ENCODE data around the gene DDX5.
A peak's percentile ranks its signal among the peaks of the same experiment; 100 is the strongest.

The DDX5 gene

GRCh38 chr17:64529221-64529620, 23.1 kb upstream of the DDX5 start:
- H3K9me3 Mint-ChIP-seq, result no peaks in the 10 kb centered on the region
- peaks cover 100% of the 10 kb centered on the region for H3K36me3 Mint-ChIP-seq
- H3K4me1 Mint-ChIP-seq, result peaks cover 10% of the 10 kb centered on the region
- ATAC-seq (no peak), DNase-seq (ENCODE audit: low spot score in 2 of 2) (no peak)
- no peak overlapping the region for H3K4me3 Mint-ChIP-seq
- peak overlapping the region; percentile 23 for H3K27ac Mint-ChIP-seq

GRCh38 chr17:64527914-64528313, 21.8 kb upstream of the DDX5 start:
- Mint-ChIP-seq H3K4me3 (no peak overlapping the region), H3K36me3 (peaks cover 100% of the 10 kb centered on the region), H3K9me3 (no peaks in the 10 kb centered on the region), H3K4me1 (no peaks in the 10 kb centered on the region), H3K27ac (peak overlapping the region; percentile 23)
- no peak for ATAC-seq
- no peak for DNase-seq (ENCODE audit: low spot score in 2 of 2)

DNA sequence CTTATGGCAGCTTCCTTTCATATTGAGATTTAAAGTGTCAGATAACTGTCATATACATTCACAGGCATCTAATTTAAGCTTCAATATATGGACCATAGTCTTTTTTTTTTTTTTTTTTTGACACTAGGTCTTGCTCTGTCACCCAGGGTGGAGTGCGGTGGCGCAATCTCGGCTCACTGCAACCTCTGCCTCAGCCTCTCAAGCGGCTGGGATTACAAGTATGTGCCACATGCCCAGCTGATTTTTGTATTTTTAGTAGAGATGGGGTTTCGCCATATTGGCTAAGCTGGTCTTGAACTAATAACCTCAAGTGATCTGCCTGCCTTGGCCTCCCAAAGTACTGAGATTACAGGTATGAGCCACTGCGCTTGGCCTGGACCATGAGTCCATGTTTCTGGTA, 14.3 kb upstream of the DDX5 start:
- DNase-seq (ENCODE audit: low spot score in 2 of 2) (no peak), ATAC-seq (no peak)
- no peak overlapping the region for H3K4me3 Mint-ChIP-seq
- peaks cover 7% of the 10 kb centered on the region for H3K4me1 Mint-ChIP-seq
- H3K27ac Mint-ChIP-seq, result no peak overlapping the region
- peaks cover 100% of the 10 kb centered on the region for H3K36me3 Mint-ChIP-seq
- no peaks in the 10 kb centered on the region for H3K9me3 Mint-ChIP-seq

GRCh38 chr17:64519601-64520000, 13.5 kb upstream of the DDX5 start:
- Mint-ChIP-seq H3K4me1 (peaks cover 14% of the 10 kb centered on the region), H3K4me3 (no peak overlapping the region), H3K9me3 (no peaks in the 10 kb centered on the region), H3K27ac (peak overlapping the region; percentile 37), H3K36me3 (peaks cover 100% of the 10 kb centered on the region)
- ATAC-seq, result no peak
- no peak for DNase-seq (ENCODE audit: low spot score in 2 of 2)

DNA sequence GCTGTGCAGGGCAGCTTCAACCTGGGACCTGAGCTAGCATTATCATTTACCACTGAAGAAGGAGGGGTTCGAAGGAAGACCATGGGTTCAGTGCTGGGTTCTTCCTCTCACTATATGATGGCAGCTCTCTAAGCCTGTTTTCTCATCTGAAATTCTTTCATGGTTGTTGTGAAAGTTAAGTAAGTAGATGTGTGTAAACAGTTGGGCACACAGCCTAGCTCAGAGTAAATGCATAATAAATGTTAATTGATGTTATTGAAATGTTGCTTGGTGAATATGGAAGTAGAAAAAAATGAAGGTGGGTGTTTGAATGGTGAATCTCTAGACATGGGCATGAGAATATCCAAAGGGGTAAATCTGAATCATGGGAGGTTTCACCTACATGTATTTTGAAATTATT, 9.7 kb upstream of the DDX5 start:
- no peak overlapping the region for H3K4me3 Mint-ChIP-seq
- H3K36me3 Mint-ChIP-seq, result peaks cover 100% of the 10 kb centered on the region
- ATAC-seq (no peak), DNase-seq (ENCODE audit: low spot score in 2 of 2) (no peak)
- H3K4me1 Mint-ChIP-seq, result peaks cover 14% of the 10 kb centered on the region
- H3K27ac Mint-ChIP-seq, result peak overlapping the region; percentile 46
- no peaks in the 10 kb centered on the region for H3K9me3 Mint-ChIP-seq

DNA sequence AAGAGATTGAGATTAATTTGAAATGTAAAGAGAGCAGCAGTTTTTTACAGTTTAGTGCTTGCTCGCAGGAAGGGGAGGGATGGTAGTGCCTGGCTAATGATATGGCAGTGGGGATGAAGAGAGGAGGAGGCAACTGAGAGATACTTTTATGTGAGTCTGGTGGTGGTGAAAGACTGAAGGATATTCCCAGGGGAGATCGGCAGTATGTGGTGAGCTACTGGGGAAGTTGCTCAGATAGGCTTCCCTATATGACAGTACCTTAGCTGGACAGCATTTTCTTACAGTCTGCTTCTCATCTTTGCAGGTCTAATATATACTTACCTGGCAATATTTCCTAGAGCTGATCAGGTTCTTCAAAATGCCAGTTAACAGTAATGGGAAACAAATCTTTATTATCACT, 9.3 kb upstream of the DDX5 start:
- ATAC-seq (no peak), DNase-seq (ENCODE audit: low spot score in 2 of 2) (no peak)
- H3K4me1 Mint-ChIP-seq, result peaks cover 14% of the 10 kb centered on the region
- H3K27ac Mint-ChIP-seq, result peak overlapping the region; percentile 46
- H3K4me3 Mint-ChIP-seq, result no peak overlapping the region
- H3K36me3 Mint-ChIP-seq, result peaks cover 100% of the 10 kb centered on the region
- no peaks in the 10 kb centered on the region for H3K9me3 Mint-ChIP-seq

- H3K9me3 Mint-ChIP-seq, result no peaks in the 10 kb centered on the region
- no peak overlapping the region for H3K27ac Mint-ChIP-seq
- peaks cover 97% of the 10 kb centered on the region for H3K36me3 Mint-ChIP-seq
- H3K4me3 Mint-ChIP-seq, result peak overlapping the region; percentile 97
- DNase-seq (ENCODE audit: low spot score in 2 of 2) (no peak), ATAC-seq (no peak)
- peaks cover 37% of the 10 kb centered on the region for H3K4me1 Mint-ChIP-seq
Measured at GRCh38 chr17:64509179-64509578, 3.1 kb upstream of the DDX5 start.

GRCh38 chr17:64508683-64509082, 2.6 kb upstream of the DDX5 start:
- peak overlapping the region; percentile 29 for H3K27ac Mint-ChIP-seq
- ATAC-seq (no peak), DNase-seq (ENCODE audit: low spot score in 2 of 2) (no peak)
- no peaks in the 10 kb centered on the region for H3K9me3 Mint-ChIP-seq
- peak overlapping the region; percentile 97 for H3K4me3 Mint-ChIP-seq
- peaks cover 42% of the 10 kb centered on the region for H3K4me1 Mint-ChIP-seq
- peaks cover 97% of the 10 kb centered on the region for H3K36me3 Mint-ChIP-seq

DNA sequence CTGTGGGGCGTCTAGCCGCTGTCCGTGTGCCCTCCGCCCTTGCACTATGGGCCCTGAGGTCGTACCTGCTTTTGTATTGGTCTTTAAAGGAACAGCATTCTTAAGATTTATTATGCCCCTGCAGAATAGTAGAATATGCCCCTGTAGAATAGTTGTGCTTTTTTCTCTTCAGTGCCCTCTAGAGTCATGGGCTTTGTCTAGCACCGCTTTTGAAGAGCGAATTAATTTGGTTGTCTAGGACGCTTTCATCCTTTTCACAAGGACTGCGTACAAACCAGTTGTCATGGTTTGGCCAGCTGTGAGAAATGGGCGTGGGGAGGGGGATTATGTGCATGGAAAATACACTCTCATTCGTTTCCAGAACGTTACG, 1.3 kb upstream of the DDX5 start:
- Mint-ChIP-seq H3K27ac (peak overlapping the region; percentile 100), H3K4me1 (peaks cover 54% of the 10 kb centered on the region), H3K4me3 (peak overlapping the region; percentile 97), H3K9me3 (no peaks in the 10 kb centered on the region), H3K36me3 (peaks cover 97% of the 10 kb centered on the region)
- peak; percentile 38 for ATAC-seq
- no peak for DNase-seq (ENCODE audit: low spot score in 2 of 2)

DNA sequence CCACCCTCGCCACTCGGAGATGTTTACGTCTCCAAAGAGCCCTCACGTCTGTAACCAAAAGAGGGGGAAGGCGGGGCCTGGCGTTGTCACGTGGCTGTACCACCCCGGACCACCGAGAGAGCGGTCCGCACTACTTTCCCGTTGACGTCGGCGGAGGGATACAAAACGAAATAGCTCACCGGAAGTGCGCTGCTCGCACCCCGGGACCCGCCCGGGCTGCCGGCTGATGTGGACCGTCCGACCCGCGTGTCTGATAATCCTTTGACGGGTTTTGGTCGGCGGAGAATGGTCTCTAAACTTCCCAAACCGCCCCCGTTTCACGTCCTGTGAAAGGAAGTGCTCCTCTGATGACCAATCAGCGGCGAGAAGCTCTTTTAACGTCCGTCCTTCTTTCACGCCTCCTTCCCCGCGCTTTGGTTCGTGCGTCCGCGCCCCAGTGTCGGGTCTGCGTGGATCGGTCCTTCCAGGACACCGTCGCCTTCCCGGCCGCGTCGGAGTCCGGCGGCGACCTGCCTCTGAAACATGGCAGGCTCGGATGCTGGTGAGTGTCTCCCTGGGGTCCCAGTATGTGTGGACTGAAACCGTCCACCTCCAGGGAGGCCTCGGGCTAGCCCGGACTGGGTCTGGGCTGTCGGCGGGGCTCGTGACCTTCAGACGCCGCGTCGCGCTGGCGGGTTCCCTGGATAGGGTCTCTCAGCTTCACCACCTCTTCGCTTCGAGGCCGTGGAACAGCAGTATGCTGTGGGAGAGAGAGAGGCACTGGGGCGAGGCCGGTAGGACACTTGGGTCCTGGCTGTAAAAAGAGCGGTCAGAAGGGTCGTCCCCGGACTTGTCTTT, 705 bp upstream of the DDX5 start, which contains the start of gene CEP95:
CEP95 (plus strand) TSS at position 402 of the 837 bp plus-strand sequence; CDS start at position 523, 121 bp downstream.
- Mint-ChIP-seq H3K9me3 (no peaks in the 10 kb centered on the region), H3K36me3 (peaks cover 97% of the 10 kb centered on the region), H3K4me3 (peak within 1 kb of the TSS; percentile 97), H3K4me1 (peaks cover 60% of the 10 kb centered on the region), H3K27ac (peak within 1 kb of the TSS; percentile 100)
- peak; percentile 91 to 99 for DNase-seq (ENCODE audit: low spot score in 2 of 2)
- ATAC-seq, result peak; percentile 78

- ATAC-seq, result peak; percentile 47
Measured at GRCh38 chr17:64505340-64506200, 519 bp downstream of the DDX5 start.

DNA sequence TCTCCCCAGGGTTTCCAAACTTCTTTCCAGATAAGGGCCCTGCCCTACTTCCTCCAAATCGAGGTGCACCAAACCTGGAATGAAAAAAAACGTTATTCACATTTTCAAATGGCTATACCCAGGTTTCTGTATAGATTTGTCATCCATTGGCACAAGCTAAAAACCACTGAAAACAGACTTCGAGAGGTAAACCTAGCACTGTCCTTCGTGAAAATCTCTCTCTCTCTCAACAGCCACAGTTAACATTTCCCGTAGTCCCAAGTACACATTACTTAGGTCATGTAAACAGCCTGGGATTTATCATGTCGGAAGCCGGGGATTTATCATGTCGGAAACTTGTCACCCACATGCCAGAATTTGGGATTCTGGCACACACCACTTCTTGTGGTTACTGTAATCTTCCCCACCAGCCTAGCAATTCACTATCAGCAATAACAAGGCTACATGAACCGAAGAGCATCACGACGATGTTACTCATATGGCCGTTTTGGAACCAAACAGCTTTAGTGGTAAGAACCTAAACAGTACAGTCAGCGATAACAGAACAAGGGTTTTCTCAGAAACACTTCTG, 1.2 kb downstream of the DDX5 start:
- Mint-ChIP-seq H3K9me3 (no peaks in the 10 kb centered on the region), H3K4me1 (peaks cover 80% of the 10 kb centered on the region), H3K36me3 (peaks cover 97% of the 10 kb centered on the region), H3K27ac (peak overlapping the region; percentile 100), H3K4me3 (peak overlapping the region; percentile 97)
- ATAC-seq, result peak; percentile 34
- no peak for DNase-seq (ENCODE audit: low spot score in 2 of 2)

More at GRCh38 chr17:64505340-64506200, 519 bp downstream of the DDX5 start:
- H3K27ac Mint-ChIP-seq, result peak overlapping the region; percentile 100
- peaks cover 97% of the 10 kb centered on the region for H3K36me3 Mint-ChIP-seq
- DNase-seq (ENCODE audit: low spot score in 2 of 2), result peak; percentile 71 to 90
- H3K4me3 Mint-ChIP-seq, result peak overlapping the region; percentile 97
- no peaks in the 10 kb centered on the region for H3K9me3 Mint-ChIP-seq
- peaks cover 73% of the 10 kb centered on the region for H3K4me1 Mint-ChIP-seq

GRCh38 chr17:64503821-64504768, 2.0 kb downstream of the DDX5 start:
- Mint-ChIP-seq H3K36me3 (peaks cover 97% of the 10 kb centered on the region), H3K4me1 (peaks cover 86% of the 10 kb centered on the region), H3K4me3 (peak overlapping the region; percentile 97), H3K27ac (peak overlapping the region; percentile 100), H3K9me3 (no peaks in the 10 kb centered on the region)
- ATAC-seq (no peak), DNase-seq (ENCODE audit: low spot score in 2 of 2) (no peak)

DNA sequence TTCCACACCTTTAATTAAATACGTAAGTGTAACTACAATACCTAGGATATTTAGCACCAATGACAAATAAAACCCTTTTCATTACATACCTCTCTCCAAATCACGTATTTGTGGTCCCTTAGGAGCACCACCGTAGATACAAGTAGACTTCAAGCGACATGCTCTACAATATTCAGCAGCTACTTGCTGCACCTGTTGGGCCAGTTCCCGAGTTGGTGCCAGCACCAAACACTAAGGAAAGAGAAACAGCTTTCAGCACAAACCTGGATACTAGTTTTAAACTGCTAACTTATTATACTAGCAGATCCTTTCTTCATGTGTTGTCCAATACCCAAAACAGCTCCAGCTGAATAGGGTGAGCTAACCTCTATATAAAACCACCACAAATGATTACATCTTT, 2.7 kb downstream of the DDX5 start:
- peaks cover 86% of the 10 kb centered on the region for H3K4me1 Mint-ChIP-seq
- no peaks in the 10 kb centered on the region for H3K9me3 Mint-ChIP-seq
- peaks cover 97% of the 10 kb centered on the region for H3K36me3 Mint-ChIP-seq
- peak overlapping the region; percentile 97 for H3K4me3 Mint-ChIP-seq
- H3K27ac Mint-ChIP-seq, result peak overlapping the region; percentile 100
- no peak for ATAC-seq
- DNase-seq (ENCODE audit: low spot score in 2 of 2), result no peak
